T47D (cell line): ENCODE results near the gene FYCO1.
"Not testable (repeated sequence)": the region's sequence is repeated elsewhere in the genome, so short reads cannot be mapped to it uniquely, and the experiment has no call there.

Experiments
- DNase-seq, 2 experiments: peaks; one replicate each; pipeline versions ENCODE4 v3.0.0 to v3.0.0-alpha.2; 2011 to 2012; ENCODE audit warnings: low read depth in 1 of 2, low spot score in 1 of 2
- JUND ChIP-seq: IDR thresholded peaks from 2 replicates; pipeline ENCODE4 v1.6.1; 2012; ENCODE audit warnings: low read depth
- in situ Hi-C: cut with HindIII; loops from 2 replicates; pipeline ENCODE4 v1.10.0; 2016; ENCODE audit warnings: low sequenced_read_pairs, low pct_unique_long_range_greater_than_20kb

The FYCO1 gene

DNA sequence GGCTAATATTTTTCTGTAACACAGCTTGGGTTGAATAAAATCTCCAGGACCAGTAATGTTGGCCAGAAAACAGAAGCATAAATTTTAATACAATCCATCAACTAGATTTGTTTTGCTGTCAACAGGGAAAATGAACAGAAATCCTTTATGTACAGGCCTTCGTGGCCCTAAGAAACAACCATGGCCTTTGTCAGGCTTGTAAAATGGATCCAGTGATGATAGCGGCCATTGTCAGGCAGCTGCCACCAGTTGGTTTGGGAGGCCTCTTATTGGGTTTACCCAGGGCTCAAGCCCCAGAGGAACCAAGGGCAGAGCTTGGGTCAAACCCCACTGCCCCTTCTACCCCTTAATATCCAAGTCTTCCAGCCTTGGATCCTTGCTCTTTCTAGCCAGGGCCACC lies 5.6 kb upstream of the FYCO1 start:
- in situ Hi-C loops, result no loop called here
- DNase-seq, result no peak
- no peak for TF ChIP-seq JUND

DNA sequence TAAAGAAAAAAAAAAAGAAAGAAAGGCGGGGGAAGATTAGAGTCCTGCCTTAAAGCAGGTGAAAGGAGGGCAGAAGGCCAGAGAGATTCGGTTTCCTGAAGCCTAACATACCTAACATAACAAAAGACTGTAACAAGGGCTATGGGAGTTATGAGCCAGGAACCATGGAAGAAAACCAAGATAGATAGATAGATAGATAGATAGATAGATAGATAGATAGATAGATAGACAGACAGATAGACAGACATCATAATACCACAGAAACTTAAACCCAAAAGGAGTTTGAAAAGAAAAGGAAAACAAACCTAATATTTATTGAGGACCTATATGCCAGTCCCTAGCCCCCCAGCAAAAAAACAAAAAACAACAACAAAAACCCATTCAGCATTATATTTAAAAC lies 2.3 kb upstream of the FYCO1 start:
- in situ Hi-C loops, result no loop called here
- no peak for TF ChIP-seq JUND
- no peak for DNase-seq

DNA sequence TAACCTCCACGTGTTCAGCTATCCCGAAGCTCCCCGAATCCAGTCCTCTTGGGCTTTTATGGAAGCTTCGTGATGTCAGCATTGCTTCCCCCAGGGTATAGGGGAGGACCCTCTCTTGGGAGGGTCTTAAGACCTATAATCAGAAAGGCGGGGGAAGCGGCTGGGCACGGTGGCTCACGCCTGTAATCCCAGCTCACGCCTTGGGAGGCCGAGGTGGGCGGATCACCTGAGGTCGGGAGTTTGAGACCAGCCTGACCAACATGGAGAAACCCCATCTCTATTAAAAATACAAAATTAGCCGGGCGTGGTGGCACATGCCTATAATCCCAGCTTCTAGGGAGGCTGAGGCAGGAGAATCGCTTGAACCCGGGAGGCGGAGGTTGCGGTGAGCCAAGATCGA lies 1.9 kb upstream of the FYCO1 start:
- DNase-seq, in situ Hi-C loops: not testable (repeated sequence)

DNA sequence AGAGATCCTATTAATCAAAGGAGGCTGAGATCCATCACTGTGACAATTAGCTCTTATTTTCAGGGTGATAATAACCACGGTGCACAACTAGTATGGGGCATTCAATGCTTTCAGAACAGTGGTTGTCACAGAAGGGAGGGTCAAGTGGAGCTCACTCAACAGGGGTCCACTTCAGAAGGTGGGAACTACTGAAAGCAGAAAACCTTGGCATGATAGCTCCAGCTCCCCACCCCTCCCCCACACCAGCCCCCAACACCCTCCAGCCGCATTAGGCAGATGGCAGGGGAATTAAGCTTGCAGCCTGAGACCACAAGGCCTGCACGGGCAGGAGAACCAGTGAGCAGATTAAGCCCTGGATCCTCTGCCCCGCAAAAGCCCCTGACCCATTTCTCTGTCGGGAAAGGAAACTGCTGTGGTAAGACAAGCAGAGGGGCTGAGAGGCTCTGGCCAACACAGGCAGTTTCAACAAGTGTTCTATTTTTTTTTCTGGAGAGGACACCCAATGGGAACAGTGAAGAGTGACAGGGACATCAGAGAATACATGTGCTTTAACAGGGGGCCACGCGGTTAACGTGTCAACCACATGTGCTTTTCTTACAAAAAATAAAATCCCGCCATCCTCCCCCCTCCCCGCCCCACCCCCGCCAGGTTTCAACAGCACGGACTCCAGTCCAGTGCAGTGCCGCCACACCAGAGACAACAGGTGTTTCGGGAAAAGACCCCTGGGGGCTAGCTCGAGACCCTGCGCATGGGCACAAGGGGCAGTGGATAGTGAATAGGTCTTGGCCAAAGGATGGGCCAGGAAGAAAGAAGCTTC lies 997 bp downstream of the FYCO1 start:
- DNase-seq, result peak in 1 of 2 experiments; percentile 7
- TF ChIP-seq JUND, result no peak
- in situ Hi-C loops, result no loop called here

DNA sequence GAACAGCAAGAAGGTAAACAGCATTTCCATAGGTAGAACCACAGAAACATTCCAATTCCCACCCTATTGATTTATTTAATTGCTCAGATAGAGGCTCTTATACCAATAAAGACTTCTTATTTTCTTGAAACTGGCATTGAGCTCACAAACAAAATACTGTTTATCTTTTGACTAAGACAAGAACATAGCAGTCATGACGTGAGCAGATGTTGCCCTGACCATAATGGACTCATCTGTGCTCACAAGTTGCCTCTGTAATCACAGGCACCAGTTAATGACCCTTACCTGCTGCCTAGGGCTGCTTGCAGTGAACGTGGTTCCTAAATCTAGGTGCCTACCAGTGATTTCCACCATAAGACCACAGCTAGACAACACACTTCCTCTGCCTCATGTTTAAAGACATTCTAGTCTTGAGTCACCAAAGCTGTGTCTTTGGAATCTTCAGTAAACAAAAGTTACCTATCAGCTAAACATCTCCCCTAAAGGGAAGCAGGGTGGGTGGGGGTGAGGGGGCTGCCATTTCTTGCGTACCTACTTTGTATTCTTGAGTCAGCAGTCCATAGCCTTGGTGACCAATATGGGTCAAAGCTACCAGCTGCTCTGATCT lies 2.1 kb downstream of the FYCO1 start:
- DNase-seq, result no peak
- in situ Hi-C loops, result no loop called here
- no peak for TF ChIP-seq JUND

DNA sequence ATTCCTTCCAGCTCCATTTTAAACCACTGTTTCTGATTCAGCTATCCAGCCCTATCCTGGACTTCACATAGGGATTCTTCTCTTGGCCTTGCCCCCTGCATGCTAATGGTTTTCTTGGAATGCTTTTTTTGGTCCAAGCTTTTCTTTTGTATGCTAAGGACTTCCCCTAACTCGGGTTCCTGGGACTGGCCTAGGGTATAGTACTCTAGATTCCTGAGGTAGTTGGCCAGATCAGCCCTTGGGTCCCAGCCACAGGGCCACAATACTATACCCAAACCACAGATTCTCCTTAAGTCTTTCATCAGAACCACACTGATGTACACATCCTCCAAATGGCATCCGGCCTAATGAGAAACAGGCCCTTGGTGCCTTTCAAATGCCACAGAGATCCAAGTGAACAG lies 2.8 kb downstream of the FYCO1 start:
- DNase-seq, result no peak
- TF ChIP-seq JUND, result no peak
- in situ Hi-C loops, result no loop called here

DNA sequence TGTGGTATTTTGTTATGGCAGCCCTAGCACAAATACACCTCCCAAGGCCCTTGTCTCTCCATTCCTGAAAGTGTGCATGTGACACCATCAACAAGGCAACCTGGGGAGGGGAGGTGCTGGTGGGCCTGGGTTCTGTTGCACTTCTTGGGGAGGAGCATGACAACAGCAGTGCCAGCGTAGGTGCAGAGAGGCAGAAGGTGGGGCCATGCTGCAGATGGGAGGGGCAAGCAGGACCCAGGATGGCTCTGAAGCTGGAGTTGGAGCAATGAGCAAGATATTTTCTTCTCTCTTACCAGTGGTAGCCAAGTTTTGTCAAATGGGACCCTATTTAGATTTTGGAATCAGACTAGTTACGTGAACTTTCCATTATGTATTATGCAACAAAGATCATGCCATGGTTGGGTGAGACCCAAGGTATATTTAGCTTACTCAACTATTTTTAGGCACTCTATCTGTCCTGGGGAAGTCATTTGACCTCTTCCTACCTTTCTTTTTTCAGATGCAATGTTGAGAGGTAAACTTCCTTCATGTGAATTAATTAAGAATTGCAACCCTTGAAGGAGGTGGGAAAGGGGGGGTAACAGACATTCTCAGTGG lies 3.4 kb downstream of the FYCO1 start:
- DNase-seq, result no peak
- in situ Hi-C loops, result no loop called here
- TF ChIP-seq JUND, result no peak

DNA sequence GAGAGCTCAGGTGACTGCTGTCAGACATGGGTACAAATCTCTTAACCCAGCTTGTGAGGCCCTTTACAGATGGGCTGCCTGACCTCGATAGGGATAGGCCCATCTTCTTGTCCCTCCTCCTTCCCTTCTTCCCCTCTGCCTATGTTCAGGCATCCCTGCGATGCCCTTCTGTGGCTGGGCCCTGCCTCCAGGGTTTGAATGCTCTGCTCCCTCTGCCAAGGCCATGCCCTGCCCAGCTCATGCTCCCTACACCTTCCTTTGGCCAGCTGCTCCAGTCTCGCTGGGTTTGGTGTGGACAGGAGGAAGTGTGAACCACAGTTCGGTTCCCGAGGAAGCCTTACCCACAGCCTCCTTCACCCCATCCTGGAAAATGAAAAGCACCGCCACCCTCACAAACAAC lies 4.3 kb downstream of the FYCO1 start:
- DNase-seq, result no peak
- TF ChIP-seq JUND, result no peak
- in situ Hi-C loops, result no loop called here

DNA sequence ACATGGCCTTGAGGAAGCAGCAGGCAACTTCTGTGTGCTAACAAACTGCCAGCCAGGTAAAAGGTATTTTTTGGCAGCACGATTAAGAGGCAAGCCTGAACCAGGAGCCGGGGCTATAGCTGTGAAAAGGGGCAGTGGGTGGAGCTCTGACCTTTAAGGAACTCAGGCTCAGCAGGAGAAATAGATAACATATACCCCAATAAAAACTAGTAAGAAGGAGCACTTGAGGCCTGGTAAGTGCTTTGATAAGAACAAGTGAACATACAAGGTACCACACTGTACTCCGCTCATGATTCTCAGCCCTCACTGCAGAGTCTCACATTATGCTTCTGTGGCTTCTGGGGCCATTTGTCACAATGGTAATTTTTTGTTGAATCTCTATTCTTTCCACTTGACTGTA lies 5.4 kb downstream of the FYCO1 start:
- in situ Hi-C loops, result no loop called here
- DNase-seq, result no peak
- TF ChIP-seq JUND, result no peak

DNA sequence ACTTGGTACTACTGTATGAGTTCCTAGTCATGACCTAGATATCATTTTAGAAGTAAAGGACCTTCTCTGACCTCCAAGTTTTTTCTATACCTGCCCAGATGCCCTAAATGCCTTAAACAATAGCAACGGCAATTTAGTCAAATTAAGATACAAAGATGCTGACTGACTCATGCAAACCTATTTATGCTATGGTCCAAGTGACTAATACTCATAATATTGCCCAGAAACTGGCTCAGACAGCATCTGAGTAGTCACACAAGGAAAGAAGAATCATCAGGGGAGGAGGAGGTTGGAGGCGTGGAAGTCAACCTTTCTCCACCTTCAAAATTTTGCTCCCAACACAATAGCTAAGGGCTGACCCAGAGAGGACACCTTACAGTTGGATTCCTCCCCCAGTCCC lies 6.8 kb downstream of the FYCO1 start:
- DNase-seq, result no peak
- no peak for TF ChIP-seq JUND
- in situ Hi-C loops, result no loop called here

DNA sequence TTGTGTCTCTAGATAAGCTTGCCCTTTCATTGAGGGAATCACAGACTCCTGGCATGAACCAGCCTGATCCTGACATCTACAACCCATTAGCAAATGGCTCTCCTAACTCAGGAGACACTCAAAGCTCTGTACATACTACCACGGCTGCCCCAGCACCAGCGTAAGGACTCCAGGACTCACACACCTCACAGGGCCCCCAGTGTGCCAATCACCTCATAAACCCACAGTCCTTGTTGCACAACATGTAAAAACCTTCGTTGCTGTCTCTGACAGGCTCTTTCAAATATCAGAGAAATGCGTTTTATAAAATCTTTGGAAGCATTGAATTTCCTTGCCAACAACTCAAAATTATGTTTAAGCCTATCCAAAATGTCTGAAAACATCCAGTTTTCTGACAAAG lies 7.3 kb downstream of the FYCO1 start:
- in situ Hi-C loops, result no loop called here
- no peak for DNase-seq
- TF ChIP-seq JUND, result no peak

DNA sequence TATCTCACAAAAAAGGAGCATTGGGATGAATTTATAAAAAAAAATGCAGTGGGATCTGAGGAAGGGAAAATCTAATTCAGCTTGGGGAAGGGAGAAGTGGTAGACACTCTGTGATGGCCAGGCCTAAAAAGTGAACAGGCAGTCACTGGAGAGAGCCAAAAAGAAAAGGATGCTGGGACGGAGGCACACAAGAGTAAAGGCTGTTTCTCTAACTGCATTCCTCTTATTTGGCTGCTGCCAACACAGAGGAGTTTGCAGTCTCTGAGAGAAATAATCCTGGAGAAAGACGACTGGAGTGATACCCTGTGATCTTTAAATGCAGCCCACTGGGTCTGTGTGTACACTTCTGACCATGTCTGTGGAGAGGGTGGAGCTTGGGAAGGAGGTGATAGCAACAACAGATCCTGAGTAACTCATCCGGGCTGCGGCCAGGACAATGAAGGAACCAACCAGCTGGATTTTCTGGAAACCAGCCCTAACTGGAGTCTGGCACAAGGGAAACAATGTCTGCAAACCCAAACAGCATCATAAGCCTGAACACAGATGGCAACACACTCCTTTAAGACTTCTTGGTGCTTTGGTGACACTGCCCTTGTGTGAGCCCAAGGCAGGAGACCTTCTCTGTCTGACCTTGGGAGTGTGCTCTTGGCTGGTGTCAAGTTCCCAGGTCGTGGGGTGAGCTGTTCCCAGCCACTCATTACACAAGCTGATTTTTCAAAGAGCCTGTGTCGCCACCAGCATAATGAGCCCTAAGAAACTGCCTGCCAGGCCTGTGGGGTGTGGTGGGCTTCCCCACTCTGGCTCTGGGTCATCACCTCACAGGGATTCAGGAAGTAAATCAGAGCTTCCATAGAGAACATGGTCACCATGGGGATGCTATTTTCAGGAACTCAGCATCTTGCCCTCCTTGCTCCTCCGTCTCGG lies 8.0 kb downstream of the FYCO1 start:
- DNase-seq, result no peak

More for the DNA sequence above, 8.0 kb downstream of the FYCO1 start:
- TF ChIP-seq JUND, result no peak
- in situ Hi-C loops, result no loop called here
